Upper lobe of left lung (tissue), 6 donors: ENCODE data around the gene TFAP2A. TPM values are rescaled to one million over a fixed set of nuclear protein-coding genes. Genes with fewer than 3 reads are reported as not detected.

Experiments used
- ATAC-seq, 2 donors: fragments of 200-7000 bp; cut with Tn5 transposase; one replicate each; pipeline ENCODE4 v1.9.1; 2022; ENCODE audit warnings: mild to moderate bottlenecking in 2 of 2, moderate library complexity in 2 of 2; ENCODE audit not compliant: low FRiP score in 2 of 2
- DNase-seq, 2 donors: peaks; one replicate each; pipeline ENCODE4 v3.0.0-alpha.2; 2019 to 2020
- H3K27ac ChIP-seq, 4 donors: fragments of 200-600 bp; sonication (generic); one replicate each; pipeline ENCODE4 v1.5.1; 2016 to 2019
- H3K27me3 ChIP-seq, 4 donors: fragments of 200-600 bp; sonication (generic); one replicate each; pipeline ENCODE4 v1.5.1; 2017 to 2019
- H3K36me3 ChIP-seq, 4 donors: fragments of 200-600 bp; sonication (generic); one replicate each; pipeline ENCODE4 v1.5.1; 2016 to 2019
- H3K4me1 ChIP-seq, 4 donors: fragments of 200-600 bp; sonication (generic); one replicate each; pipeline ENCODE4 v1.5.1; 2018 to 2019
- H3K4me3 ChIP-seq, 4 donors: fragments of 200-600 bp; sonication (generic); one replicate each; pipeline ENCODE4 v1.5.1; 2017 to 2019; ENCODE audit warnings: mild to moderate bottlenecking in 2 of 4, moderate library complexity in 1 of 4
- H3K9me3 ChIP-seq, 4 donors: fragments of 200-600 bp; sonication (generic); one replicate each; pipeline ENCODE4 v1.5.1; 2018 to 2019
- EP300 ChIP-seq, 4 donors: sonication (generic); formaldehyde crosslinking; IDR thresholded peaks; one replicate each; pipeline ENCODE4 v1.5.1; 2017; ENCODE audit warnings: antibody characterized with exemption in 4 of 4, control low read depth in 2 of 4
- POLR2A ChIP-seq, 4 donors: fragments of 450-650 bp; IDR thresholded peaks; one replicate each; pipeline ENCODE4 v1.5.1; 2016 to 2017; ENCODE audit warnings: antibody characterized with exemption in 4 of 4, mild to moderate bottlenecking in 2 of 4
- POLR2AphosphoS5 ChIP-seq, 2 donors: sonication (generic); formaldehyde crosslinking; IDR thresholded peaks; one replicate each; pipeline ENCODE4 v1.5.1; 2017; ENCODE audit warnings: antibody characterized with exemption in 2 of 2
- WGBS, 2 donors: methylation state at CpG; one replicate each; pipeline ENCODE4 v1.1.5; 2017 to 2018; 5-methylcytosine and 5-hydroxymethylcytosine counted together
- total RNA-seq, 6 donors: library from RNA; depleted of rRNA in 4 of 6; stranded (reverse); fragments of >200 nt in 4 of 6; gene quantifications; one replicate each; pipeline versions ENCODE4 v1.1.0 to v1.2.1, GENCODE V29; 2016 to 2021
- TF ChIP-seq, protein P1 (sequence below), 6 experiments: fragments of 450-650 bp in 4 of 6; fragments of 200-600 bp in 2 of 6; sonication (generic) in 2 of 6; IDR thresholded peaks; one replicate each; pipeline ENCODE4 v1.5.1; 2016 to 2019; ENCODE audit warnings: antibody characterized with exemption in 6 of 6
- donor health status: DM: no; HTN: no; CAD: no; lungs with moderate emphysema.
- donor health status: DM: no; HTN: yes; CAD: no; lungs with severe emphysema.

The TFAP2A gene
- total RNA-seq, 6 donors from 2014 or later, result 0.69 to 7.8 (median 1.1) TPM; not detected in 1

DNA sequence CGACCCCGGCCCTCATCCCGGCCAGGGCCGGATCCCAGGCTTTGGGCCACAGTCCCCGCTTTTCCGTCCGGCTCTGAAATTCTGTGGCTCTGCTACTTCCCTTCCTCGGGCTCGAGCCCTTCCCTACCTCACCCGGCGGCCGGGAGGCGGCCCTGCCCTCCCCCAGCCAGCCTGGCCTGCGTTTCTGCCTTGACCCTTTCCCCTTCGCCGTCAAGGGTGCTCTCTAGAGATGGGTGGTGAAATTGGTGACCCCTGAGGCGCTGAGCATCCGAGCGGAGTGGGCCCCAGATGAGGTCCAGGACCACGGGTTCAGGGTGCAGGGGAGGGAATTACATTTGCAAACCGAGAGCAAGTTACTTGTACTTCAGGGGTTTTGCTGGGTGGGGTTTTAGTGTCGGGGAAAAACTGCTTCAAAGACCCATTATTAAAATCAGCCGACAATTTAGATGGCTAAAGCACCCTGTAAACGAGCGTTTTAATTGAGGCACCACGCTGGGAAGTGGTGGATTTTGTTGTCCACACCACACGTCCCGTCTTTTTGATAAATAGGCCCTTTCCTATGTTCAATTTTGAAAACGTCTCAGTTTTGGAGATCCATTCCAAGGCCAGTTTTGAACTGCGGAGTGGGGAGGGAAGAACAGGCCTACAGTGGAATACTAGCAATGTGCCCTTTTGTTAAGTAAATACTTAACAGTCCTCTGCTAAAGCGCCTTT, 9.9 kb downstream of the TFAP2A start:
- ATAC-seq (no peak), DNase-seq (peak in 1 of 2 donors; percentile 81)
- WGBS, 2 donors, result 39 to 49% methylated on average over 23 to 31 of the region's 31 CpGs
- Histone ChIP-seq H3K9me3 (peaks cover 0 to 12% (median 5%) of the 10 kb centered on the region in 4 donors), H3K4me1 (peaks cover 9 to 15% (median 13%) of the 10 kb centered on the region in 4 donors), H3K4me3 (peak overlapping the region; percentile 2 to 59 (median 46)), H3K36me3 (no peaks in the 10 kb centered on the region), H3K27ac (peak overlapping the region in 2 of 4 donors; percentile 60 to 64), H3K27me3 (peaks cover 2 to 28% (median 12%) of the 10 kb centered on the region in 4 donors)
- TF ChIP-seq, protein P1, sequence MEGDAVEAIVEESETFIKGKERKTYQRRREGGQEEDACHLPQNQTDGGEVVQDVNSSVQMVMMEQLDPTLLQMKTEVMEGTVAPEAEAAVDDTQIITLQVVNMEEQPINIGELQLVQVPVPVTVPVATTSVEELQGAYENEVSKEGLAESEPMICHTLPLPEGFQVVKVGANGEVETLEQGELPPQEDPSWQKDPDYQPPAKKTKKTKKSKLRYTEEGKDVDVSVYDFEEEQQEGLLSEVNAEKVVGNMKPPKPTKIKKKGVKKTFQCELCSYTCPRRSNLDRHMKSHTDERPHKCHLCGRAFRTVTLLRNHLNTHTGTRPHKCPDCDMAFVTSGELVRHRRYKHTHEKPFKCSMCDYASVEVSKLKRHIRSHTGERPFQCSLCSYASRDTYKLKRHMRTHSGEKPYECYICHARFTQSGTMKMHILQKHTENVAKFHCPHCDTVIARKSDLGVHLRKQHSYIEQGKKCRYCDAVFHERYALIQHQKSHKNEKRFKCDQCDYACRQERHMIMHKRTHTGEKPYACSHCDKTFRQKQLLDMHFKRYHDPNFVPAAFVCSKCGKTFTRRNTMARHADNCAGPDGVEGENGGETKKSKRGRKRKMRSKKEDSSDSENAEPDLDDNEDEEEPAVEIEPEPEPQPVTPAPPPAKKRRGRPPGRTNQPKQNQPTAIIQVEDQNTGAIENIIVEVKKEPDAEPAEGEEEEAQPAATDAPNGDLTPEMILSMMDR (IDR thresholded peaks at IDR 0.05), result no peak
- TF ChIP-seq EP300 (IDR thresholded peaks at IDR 0.05) (no peak), POLR2A (IDR thresholded peaks at IDR 0.05) (no peak), POLR2AphosphoS5 (IDR thresholded peaks at IDR 0.05) (no peak)

DNA sequence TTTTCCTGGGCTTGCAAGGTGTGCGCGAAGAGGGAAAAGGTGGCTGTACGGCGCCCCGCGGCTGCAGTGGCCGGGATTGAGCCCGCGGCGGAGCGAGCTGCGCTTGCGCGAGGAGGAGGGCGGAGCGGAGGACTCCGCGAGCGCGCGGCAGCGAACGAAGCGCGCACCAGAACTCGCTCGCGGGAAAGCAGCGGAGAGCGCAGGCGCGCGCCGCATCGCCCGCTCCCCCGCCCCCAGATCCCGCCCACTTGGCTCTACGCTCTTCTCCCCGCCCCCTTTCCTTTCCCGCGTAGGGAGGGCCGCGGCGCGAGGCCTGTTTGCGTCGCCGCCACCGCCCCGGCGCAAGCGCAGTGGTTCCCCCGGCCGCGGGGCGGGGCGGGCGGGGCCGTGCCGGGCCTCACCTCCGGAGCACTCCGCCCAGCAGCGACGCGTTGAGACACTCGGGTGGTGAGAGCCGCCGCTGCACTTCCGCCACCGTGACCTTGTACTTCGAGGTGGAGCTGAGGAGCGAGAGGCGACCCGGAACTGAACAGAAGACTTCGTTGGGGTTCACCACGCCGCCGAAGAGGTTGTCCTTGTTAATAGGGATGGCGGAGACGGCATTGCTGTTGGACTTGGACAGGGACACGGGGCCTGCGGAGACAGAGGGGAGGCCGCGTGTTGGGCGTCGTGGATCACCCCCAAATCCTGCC, 10.6 kb downstream of the TFAP2A start:
- Histone ChIP-seq H3K4me3 (peak overlapping the region; percentile 8 to 59 (median 46)), H3K36me3 (no peaks in the 10 kb centered on the region), H3K27me3 (peaks cover 0 to 26% (median 10%) of the 10 kb centered on the region in 4 donors), H3K9me3 (peaks cover 0 to 12% (median 5%) of the 10 kb centered on the region in 4 donors), H3K4me1 (peaks cover 9 to 15% (median 13%) of the 10 kb centered on the region in 4 donors), H3K27ac (peak overlapping the region in 2 of 4 donors; percentile 60 to 64)
- 4 to 6% methylated on average over 18 to 32 of the region's 87 CpGs for WGBS, 2 donors
- DNase-seq, result peak; percentile 88 to 97
- peak; percentile 95 to 99 for ATAC-seq
- TF ChIP-seq POLR2A (IDR thresholded peaks at IDR 0.05) (peak in 1 of 4 donors; percentile 41), POLR2AphosphoS5 (IDR thresholded peaks at IDR 0.05) (peak in 1 of 2 donors; percentile 39), EP300 (IDR thresholded peaks at IDR 0.05) (no peak)
- TF ChIP-seq, protein P1 (IDR thresholded peaks at IDR 0.05), result peak in 3 of 6 experiments; percentile 33 to 62 (median 36)

DNA sequence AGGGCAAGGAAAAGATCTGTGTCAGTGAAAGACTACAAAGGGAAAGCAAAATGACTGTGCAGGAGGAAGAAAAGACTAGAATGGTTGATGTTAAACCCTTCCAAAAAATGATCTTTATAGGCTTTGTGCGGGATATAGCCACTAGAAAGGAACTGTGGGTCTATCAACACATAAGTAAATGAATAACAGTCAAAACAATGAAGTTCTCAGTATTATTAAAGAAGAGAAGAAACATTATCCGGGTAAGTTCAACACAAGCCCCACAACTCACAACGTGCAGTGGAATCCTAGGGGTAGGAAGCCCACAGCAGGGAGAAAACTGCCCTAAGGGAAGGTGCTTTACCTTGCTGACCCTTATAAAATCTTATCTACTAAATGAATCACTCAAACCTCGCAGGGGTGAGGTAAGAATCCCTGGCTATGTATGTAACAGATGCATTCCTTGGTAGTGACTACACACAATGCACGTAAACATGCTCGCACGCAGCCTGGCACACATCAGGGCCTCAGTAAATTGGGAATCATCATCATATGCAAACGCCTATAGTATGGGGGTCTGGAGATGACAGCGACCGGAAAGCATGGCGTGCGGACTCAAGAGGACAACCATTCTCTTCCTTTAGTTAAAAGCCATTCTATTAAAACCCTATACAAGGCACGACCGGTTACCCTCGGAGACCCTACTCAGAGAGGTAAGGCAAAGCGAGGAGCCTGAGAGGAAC, 11.3 kb downstream of the TFAP2A start:
- peaks cover 0 to 24% (median 9%) of the 10 kb centered on the region in 4 donors for H3K27me3 ChIP-seq
- ATAC-seq, result peak in 1 of 2 donors; percentile 31
- no peak overlapping the region for H3K27ac ChIP-seq

DNA sequence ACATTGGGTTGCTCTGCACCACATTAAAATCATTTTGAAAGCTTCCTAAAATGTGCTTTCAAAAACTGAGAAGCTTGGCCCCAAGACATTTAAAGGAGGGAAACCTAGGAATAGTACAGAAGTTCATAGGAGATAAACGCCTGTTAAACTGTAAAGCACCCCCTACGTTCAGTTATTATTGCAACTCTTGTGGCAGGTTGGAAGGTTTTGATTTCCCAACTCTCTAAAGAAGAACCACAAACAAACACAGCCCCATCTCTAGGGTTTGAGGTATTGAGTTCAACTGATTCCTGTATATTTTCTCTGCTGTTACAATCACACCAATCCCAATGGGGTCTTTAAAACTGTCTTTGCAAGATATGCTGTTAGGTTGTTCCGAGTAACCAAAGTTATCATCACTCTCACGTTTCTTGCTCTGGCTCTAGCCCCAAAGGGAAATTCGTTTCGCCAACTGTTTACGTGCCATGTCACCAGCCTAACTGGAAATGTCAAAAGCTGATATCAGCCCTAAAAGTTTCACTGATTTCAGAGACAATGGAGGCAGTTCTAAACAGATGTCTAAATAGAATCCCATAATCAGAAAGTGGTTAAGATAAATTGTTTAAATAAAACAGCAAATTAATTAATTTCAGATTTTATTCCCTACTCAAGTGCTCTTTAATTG, 12.1 kb downstream of the TFAP2A start:
- Histone ChIP-seq H3K4me1 (peaks cover 9 to 15% (median 13%) of the 10 kb centered on the region in 4 donors), H3K4me3 (no peak overlapping the region), H3K36me3 (no peaks in the 10 kb centered on the region), H3K27me3 (peaks cover 0 to 23% (median 11%) of the 10 kb centered on the region in 4 donors), H3K27ac (no peak overlapping the region), H3K9me3 (peaks cover 0 to 12% (median 5%) of the 10 kb centered on the region in 4 donors)
- DNase-seq, result no peak
- 47 to 55% methylated on average over 7 of the region's 7 CpGs for WGBS, 2 donors
- TF ChIP-seq, protein P1 (IDR thresholded peaks at IDR 0.05), result no peak
- no peak for TF ChIP-seq POLR2A (IDR thresholded peaks at IDR 0.05)
- no peak for TF ChIP-seq EP300 (IDR thresholded peaks at IDR 0.05)
- TF ChIP-seq POLR2AphosphoS5 (IDR thresholded peaks at IDR 0.05), result no peak
- no peak for ATAC-seq

More for the DNA sequence above, 11.3 kb downstream of the TFAP2A start:
- no peak for DNase-seq
- peak overlapping the region; percentile 8 to 59 (median 46) for H3K4me3 ChIP-seq
- H3K9me3 ChIP-seq, result peaks cover 0 to 12% (median 5%) of the 10 kb centered on the region in 4 donors
- TF ChIP-seq, protein P1 (IDR thresholded peaks at IDR 0.05), result no peak
- TF ChIP-seq EP300 (IDR thresholded peaks at IDR 0.05) (no peak), POLR2AphosphoS5 (IDR thresholded peaks at IDR 0.05) (no peak)
- WGBS, 2 donors, result 10 to 12% methylated on average over 11 to 16 of the region's 16 CpGs
- no peaks in the 10 kb centered on the region for H3K36me3 ChIP-seq
- H3K4me1 ChIP-seq, result peaks cover 9 to 15% (median 13%) of the 10 kb centered on the region in 4 donors
